Renal cortex interstitium (tissue), 11 donors: ENCODE results near the gene KLK2. TPM values are rescaled to one million over a fixed set of nuclear protein-coding genes. Genes with fewer than 3 reads are reported as not detected.

Experiments
- DNase-seq, 11 donors: peaks; one replicate each; pipeline ENCODE4 v3.0.0-alpha.2; 2013; ENCODE audit warnings: low read depth in 9 of 11, low spot score in 4 of 11; ENCODE audit errors: extremely low read depth in 1 of 11
- polyA plus RNA-seq, 3 donors: library from polyadenylated mRNA; unstranded; fragments of 120-200 nt; gene quantifications; one replicate each; pipeline ENCODE4 v1.2.1, GENCODE V29; 2013; ENCODE audit not compliant: insufficient read length in 3 of 3

Gene KLK2
- polyA plus RNA-seq, 3 donors, result 0.42 TPM; not detected in 2

- no peak for DNase-seq
Observed at GRCh38 chr19:50843205-50843604, 30.0 kb upstream of the KLK2 start.

GRCh38 chr19:50843701-50844221, 29.5 kb upstream of the KLK2 start:
- DNase-seq, result no peak

GRCh38 chr19:50844296-50844935, 28.8 kb upstream of the KLK2 start:
- no peak for DNase-seq

- DNase-seq, result no peak
Observed at GRCh38 chr19:50850738-50851137, 22.5 kb upstream of the KLK2 start.

GRCh38 chr19:50851620-50852019, 21.6 kb upstream of the KLK2 start:
- no peak for DNase-seq

- no peak for DNase-seq
Observed at GRCh38 chr19:50854636-50855410, 18.4 kb upstream of the KLK2 start, which contains the start of gene KLK3. Gene KLK3 (plus strand): TSS chr19:50854915. CDS start chr19:50854956, 41 bp downstream.

GRCh38 chr19:50857366-50857765, 15.9 kb upstream of the KLK2 start:
- DNase-seq, result no peak

- DNase-seq, result no peak
Observed at GRCh38 chr19:50858886-50859285, 14.4 kb upstream of the KLK2 start.

GRCh38 chr19:50859849-50860248, 13.4 kb upstream of the KLK2 start:
- DNase-seq, result no peak

GRCh38 chr19:50861010-50861409, 12.2 kb upstream of the KLK2 start:
- DNase-seq, result no peak

GRCh38 chr19:50861496-50862286, 11.5 kb upstream of the KLK2 start:
- no peak for DNase-seq

- no peak for DNase-seq
Observed at GRCh38 chr19:50869479-50869878, 3.8 kb upstream of the KLK2 start.

- DNase-seq, result no peak
Observed at GRCh38 chr19:50870417-50871089, 2.7 kb upstream of the KLK2 start.

GRCh38 chr19:50874211-50874610, 972 bp downstream of the KLK2 start:
- no peak for DNase-seq

- DNase-seq, result no peak
Observed at GRCh38 chr19:50875795-50876422, 2.7 kb downstream of the KLK2 start.

GRCh38 chr19:50876456-50876855, 3.2 kb downstream of the KLK2 start:
- no peak for DNase-seq

GRCh38 chr19:50877338-50877737, 4.1 kb downstream of the KLK2 start:
- no peak for DNase-seq

GRCh38 chr19:50878851-50879250, 5.6 kb downstream of the KLK2 start:
- DNase-seq, result no peak

- no peak for DNase-seq
Observed at GRCh38 chr19:50880241-50880640, 7.0 kb downstream of the KLK2 start.
